GM19351 (cell line): ENCODE results near the gene AK4.
"Not testable (repeated sequence)": the region's sequence is repeated elsewhere in the genome, so short reads cannot be mapped to it uniquely, and the experiment has no call there.

ENCODE experiments used
- ATAC-seq: cut with Tn5 transposase; IDR thresholded peaks from one replicate; pipeline ENCODE4 v1.9.1; 2021; ENCODE audit warnings: mild to moderate bottlenecking, moderate library complexity; ENCODE audit not compliant: unreplicated experiment

The AK4 gene

GRCh38 chr1:65148178-65148547 is at the start of gene AK4:
AK4 (plus strand) TSS chr1:65148203; CDS start chr1:65148408, 205 bp downstream.
- peak; percentile 15 for ATAC-seq

GRCh38 chr1:65103807-65104206 is 44.2 kb upstream of the AK4 start:
- ATAC-seq: no peak

- no peak for ATAC-seq
Measured at GRCh38 chr1:65104854-65105534, 43.0 kb upstream of the AK4 start.

- ATAC-seq: no peak
Measured at GRCh38 chr1:65105596-65105995, 42.4 kb upstream of the AK4 start.

- ATAC-seq: no peak
Measured at GRCh38 chr1:65108025-65108642, 39.9 kb upstream of the AK4 start.

GRCh38 chr1:65109487-65109886 is 38.5 kb upstream of the AK4 start:
- ATAC-seq: no peak

- ATAC-seq: no peak
Measured at GRCh38 chr1:65112811-65113210, 35.2 kb upstream of the AK4 start.

GRCh38 chr1:65113298-65113697 is 34.7 kb upstream of the AK4 start:
- no peak for ATAC-seq

GRCh38 chr1:65114322-65114721 is 33.7 kb upstream of the AK4 start:
- no peak for ATAC-seq

- no peak for ATAC-seq
Measured at GRCh38 chr1:65119951-65120350, 28.1 kb upstream of the AK4 start.

- ATAC-seq: not testable (repeated sequence)
Measured at GRCh38 chr1:65129104-65129503, 18.9 kb upstream of the AK4 start.

- no peak for ATAC-seq
Measured at GRCh38 chr1:65138524-65138923, 9.5 kb upstream of the AK4 start.

- not testable (repeated sequence) for ATAC-seq
Measured at GRCh38 chr1:65139793-65140192, 8.2 kb upstream of the AK4 start.

- no peak for ATAC-seq
Measured at GRCh38 chr1:65141394-65141793, 6.6 kb upstream of the AK4 start.

GRCh38 chr1:65141918-65142317 is 6.1 kb upstream of the AK4 start:
- no peak for ATAC-seq

- not testable (repeated sequence) for ATAC-seq
Measured at GRCh38 chr1:65143112-65143658, 4.8 kb upstream of the AK4 start.

GRCh38 chr1:65146908-65147423 is 1.0 kb upstream of the AK4 start:
- no peak for ATAC-seq

GRCh38 chr1:65147424-65148177 is 402 bp upstream of the AK4 start:
- peak; percentile 63 for ATAC-seq

GRCh38 chr1:65148548-65149350 is 746 bp downstream of the AK4 start:
- ATAC-seq: peak; percentile 54

GRCh38 chr1:65149351-65150107 is 1.5 kb downstream of the AK4 start:
- no peak for ATAC-seq
